ENCODE results near the gene BCL11B. TPM values are rescaled to one million over a fixed set of nuclear protein-coding genes. Genes with fewer than 3 reads are reported as not detected.

Gene BCL11B
- total and polyA plus RNA-seq, 4 donors = 0.04 to 0.42 (median 0.16) TPM

DNA sequence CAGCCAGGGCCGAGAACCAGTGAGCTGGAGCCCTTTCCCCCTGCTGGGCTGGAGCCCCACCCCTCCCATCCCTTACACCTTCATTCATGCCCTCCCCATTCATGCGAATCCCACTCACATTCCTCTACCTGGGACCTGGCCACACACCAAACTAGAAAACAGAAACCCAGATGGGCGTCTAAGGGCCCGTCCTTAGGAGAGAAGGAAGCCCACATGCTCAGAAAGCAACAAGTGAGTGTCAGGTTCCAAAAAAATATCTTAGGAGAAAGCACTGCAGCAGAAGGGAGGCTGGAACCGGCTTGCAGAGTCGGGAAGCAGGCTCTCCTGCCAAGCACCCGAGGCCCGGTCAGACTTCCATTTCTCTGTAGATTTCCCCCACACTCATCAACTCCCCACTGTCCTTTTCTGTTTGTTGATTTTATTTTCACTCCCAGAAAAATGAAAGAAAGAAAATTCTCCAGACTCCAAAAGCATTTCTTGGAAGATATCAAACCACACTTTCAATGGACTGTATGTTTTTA is 13.6 kb downstream of the BCL11B start:
- WGBS = 35% methylated on average over 8 of the region's 8 CpGs
- no peak for DNase-seq (ENCODE audit: low spot score)
- no peak overlapping the region for H3K27ac ChIP-seq (ENCODE audit: low read depth in 1 of 2, low read length in 2 of 2)
- H3K9me3 ChIP-seq (ENCODE audit: control insufficient read depth in 4 of 4, low read length in 3 of 4) = no peaks in the 10 kb centered on the region
- TF ChIP-seq, protein P1, sequence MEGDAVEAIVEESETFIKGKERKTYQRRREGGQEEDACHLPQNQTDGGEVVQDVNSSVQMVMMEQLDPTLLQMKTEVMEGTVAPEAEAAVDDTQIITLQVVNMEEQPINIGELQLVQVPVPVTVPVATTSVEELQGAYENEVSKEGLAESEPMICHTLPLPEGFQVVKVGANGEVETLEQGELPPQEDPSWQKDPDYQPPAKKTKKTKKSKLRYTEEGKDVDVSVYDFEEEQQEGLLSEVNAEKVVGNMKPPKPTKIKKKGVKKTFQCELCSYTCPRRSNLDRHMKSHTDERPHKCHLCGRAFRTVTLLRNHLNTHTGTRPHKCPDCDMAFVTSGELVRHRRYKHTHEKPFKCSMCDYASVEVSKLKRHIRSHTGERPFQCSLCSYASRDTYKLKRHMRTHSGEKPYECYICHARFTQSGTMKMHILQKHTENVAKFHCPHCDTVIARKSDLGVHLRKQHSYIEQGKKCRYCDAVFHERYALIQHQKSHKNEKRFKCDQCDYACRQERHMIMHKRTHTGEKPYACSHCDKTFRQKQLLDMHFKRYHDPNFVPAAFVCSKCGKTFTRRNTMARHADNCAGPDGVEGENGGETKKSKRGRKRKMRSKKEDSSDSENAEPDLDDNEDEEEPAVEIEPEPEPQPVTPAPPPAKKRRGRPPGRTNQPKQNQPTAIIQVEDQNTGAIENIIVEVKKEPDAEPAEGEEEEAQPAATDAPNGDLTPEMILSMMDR (IDR thresholded peaks at IDR 0.05; ENCODE audit: low read depth, low read length, missing input control) = no peak
- TF ChIP-seq RAD21 (IDR thresholded peaks at IDR 0.05) (no peak), JUND (IDR thresholded peaks at IDR 0.05) (no peak), FOXA2 (IDR thresholded peaks at IDR 0.05) (no peak), RXRA (IDR thresholded peaks at IDR 0.05) (no peak), HNF4A (conservative IDR thresholded peaks at IDR 0.05) (no peak), GABPA (IDR thresholded peaks at IDR 0.05 in 1 of 2, conservative IDR thresholded peaks at IDR 0.05 in 1 of 2) (no peak), FOXA1 (IDR thresholded peaks at IDR 0.05) (no peak)
- TF ChIP-seq, protein P2, sequence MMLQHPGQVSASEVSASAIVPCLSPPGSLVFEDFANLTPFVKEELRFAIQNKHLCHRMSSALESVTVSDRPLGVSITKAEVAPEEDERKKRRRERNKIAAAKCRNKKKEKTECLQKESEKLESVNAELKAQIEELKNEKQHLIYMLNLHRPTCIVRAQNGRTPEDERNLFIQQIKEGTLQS (IDR thresholded peaks at IDR 0.05) = no peak
- TF ChIP-seq, protein P3, sequence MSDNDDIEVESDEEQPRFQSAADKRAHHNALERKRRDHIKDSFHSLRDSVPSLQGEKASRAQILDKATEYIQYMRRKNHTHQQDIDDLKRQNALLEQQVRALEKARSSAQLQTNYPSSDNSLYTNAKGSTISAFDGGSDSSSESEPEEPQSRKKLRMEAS (IDR thresholded peaks at IDR 0.05) = no peak
- TF ChIP-seq, protein P4, sequence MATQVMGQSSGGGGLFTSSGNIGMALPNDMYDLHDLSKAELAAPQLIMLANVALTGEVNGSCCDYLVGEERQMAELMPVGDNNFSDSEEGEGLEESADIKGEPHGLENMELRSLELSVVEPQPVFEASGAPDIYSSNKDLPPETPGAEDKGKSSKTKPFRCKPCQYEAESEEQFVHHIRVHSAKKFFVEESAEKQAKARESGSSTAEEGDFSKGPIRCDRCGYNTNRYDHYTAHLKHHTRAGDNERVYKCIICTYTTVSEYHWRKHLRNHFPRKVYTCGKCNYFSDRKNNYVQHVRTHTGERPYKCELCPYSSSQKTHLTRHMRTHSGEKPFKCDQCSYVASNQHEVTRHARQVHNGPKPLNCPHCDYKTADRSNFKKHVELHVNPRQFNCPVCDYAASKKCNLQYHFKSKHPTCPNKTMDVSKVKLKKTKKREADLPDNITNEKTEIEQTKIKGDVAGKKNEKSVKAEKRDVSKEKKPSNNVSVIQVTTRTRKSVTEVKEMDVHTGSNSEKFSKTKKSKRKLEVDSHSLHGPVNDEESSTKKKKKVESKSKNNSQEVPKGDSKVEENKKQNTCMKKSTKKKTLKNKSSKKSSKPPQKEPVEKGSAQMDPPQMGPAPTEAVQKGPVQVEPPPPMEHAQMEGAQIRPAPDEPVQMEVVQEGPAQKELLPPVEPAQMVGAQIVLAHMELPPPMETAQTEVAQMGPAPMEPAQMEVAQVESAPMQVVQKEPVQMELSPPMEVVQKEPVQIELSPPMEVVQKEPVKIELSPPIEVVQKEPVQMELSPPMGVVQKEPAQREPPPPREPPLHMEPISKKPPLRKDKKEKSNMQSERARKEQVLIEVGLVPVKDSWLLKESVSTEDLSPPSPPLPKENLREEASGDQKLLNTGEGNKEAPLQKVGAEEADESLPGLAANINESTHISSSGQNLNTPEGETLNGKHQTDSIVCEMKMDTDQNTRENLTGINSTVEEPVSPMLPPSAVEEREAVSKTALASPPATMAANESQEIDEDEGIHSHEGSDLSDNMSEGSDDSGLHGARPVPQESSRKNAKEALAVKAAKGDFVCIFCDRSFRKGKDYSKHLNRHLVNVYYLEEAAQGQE (IDR thresholded peaks at IDR 0.05) = no peak
- TF ChIP-seq, protein P5, sequence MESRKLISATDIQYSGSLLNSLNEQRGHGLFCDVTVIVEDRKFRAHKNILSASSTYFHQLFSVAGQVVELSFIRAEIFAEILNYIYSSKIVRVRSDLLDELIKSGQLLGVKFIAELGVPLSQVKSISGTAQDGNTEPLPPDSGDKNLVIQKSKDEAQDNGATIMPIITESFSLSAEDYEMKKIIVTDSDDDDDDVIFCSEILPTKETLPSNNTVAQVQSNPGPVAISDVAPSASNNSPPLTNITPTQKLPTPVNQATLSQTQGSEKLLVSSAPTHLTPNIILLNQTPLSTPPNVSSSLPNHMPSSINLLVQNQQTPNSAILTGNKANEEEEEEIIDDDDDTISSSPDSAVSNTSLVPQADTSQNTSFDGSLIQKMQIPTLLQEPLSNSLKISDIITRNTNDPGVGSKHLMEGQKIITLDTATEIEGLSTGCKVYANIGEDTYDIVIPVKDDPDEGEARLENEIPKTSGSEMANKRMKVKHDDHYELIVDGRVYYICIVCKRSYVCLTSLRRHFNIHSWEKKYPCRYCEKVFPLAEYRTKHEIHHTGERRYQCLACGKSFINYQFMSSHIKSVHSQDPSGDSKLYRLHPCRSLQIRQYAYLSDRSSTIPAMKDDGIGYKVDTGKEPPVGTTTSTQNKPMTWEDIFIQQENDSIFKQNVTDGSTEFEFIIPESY (IDR thresholded peaks at IDR 0.05) = no peak
- no peak overlapping the region for H3K4me3 ChIP-seq (ENCODE audit: low read depth in 1 of 3, low read length in 3 of 3)
- no peaks in the 10 kb centered on the region for H3K36me3 ChIP-seq (ENCODE audit: control insufficient read depth in 4 of 4, insufficient read depth in 3 of 4, low read depth in 1 of 4, low read length in 3 of 4)
- no peak overlapping the region for H3K9ac ChIP-seq (ENCODE audit: low read depth in 1 of 2, low read length in 2 of 2)
- H3K4me1 ChIP-seq (ENCODE audit: control insufficient read depth in 4 of 4, insufficient read depth in 4 of 4, low read length in 3 of 4) = no peaks in the 10 kb centered on the region
- H3K27me3 ChIP-seq (ENCODE audit: control insufficient read depth in 4 of 4, insufficient read depth in 4 of 4, low read length in 3 of 4) = peaks cover 0 to 3% (median 2%) of the 10 kb centered on the region in 4 donors

DNA sequence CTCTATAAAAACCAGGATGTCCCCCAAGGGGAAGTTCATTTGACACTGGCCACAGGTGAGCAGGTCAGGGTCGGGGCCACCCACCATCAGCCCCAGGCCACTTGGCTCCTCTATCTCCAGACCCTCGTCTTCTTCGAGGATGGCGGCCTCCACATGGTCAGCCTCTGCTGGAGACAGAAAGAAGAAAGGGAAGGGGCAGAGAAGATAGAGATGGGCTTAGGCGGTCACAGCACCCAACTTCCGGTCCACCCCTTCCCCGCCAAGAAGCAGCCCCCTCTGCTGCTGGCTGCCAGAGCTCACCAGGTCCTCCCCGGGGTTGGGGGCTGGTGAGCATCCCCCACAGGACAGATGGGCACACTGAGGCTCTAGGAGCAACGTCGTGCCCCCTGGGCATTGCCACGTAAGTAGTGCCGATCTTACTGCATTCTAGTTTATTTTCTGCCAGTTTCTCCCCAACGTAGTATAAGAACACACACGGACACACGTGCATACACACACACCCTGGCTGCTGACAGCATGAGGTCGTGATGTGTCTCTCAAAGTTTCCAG is 14.2 kb downstream of the BCL11B start:
- no peak for DNase-seq (ENCODE audit: low spot score)
- Histone ChIP-seq H3K9me3 (ENCODE audit: control insufficient read depth in 4 of 4, low read length in 3 of 4) (no peaks in the 10 kb centered on the region), H3K4me3 (ENCODE audit: low read depth in 1 of 3, low read length in 3 of 3) (no peak overlapping the region), H3K9ac (ENCODE audit: low read depth in 1 of 2, low read length in 2 of 2) (no peak overlapping the region), H3K27me3 (ENCODE audit: control insufficient read depth in 4 of 4, insufficient read depth in 4 of 4, low read length in 3 of 4) (peaks cover 0 to 3% (median 0%) of the 10 kb centered on the region in 4 donors), H3K4me1 (ENCODE audit: control insufficient read depth in 4 of 4, insufficient read depth in 4 of 4, low read length in 3 of 4) (no peaks in the 10 kb centered on the region), H3K36me3 (ENCODE audit: control insufficient read depth in 4 of 4, insufficient read depth in 3 of 4, low read depth in 1 of 4, low read length in 3 of 4) (no peaks in the 10 kb centered on the region), H3K27ac (ENCODE audit: low read depth in 1 of 2, low read length in 2 of 2) (peak overlapping the region in 1 of 2 donors; percentile 15)
- WGBS = 71% methylated on average over 16 of the region's 16 CpGs
- TF ChIP-seq, protein P3 (IDR thresholded peaks at IDR 0.05) = no peak
- TF ChIP-seq NR2F2 (IDR thresholded peaks at IDR 0.05) = no peak
- no peak for TF ChIP-seq TAF1 (conservative IDR thresholded peaks at IDR 0.05)
- TF ChIP-seq HNF4G (IDR thresholded peaks at IDR 0.05) = no peak
- TF ChIP-seq, protein P1 (IDR thresholded peaks at IDR 0.05; ENCODE audit: low read depth, low read length, missing input control) = no peak
- TF ChIP-seq GABPA (IDR thresholded peaks at IDR 0.05 in 1 of 2, conservative IDR thresholded peaks at IDR 0.05 in 1 of 2) = no peak
- no peak for TF ChIP-seq FOXA2 (IDR thresholded peaks at IDR 0.05)
- TF ChIP-seq RXRA (IDR thresholded peaks at IDR 0.05) = no peak
- no peak for TF ChIP-seq FOXA1 (IDR thresholded peaks at IDR 0.05)
- no peak for TF ChIP-seq YY1 (IDR thresholded peaks at IDR 0.05)
- TF ChIP-seq, protein P4 (IDR thresholded peaks at IDR 0.05) = no peak
- TF ChIP-seq RAD21 (IDR thresholded peaks at IDR 0.05) = no peak

Data from liver (tissue), 9 donors.